ENCODE results near the gene FOXO3.

The FOXO3 gene

GRCh38 chr6:108619431-108620197 is 58.9 kb downstream of the FOXO3 start:
- no peak for DNase-seq (ENCODE audit: low read depth)
- no peak for TF ChIP-seq CTCF (conservative IDR thresholded peaks at IDR 0.05; ENCODE audit: low read depth, low read length)
- H3K4me3 ChIP-seq (ENCODE audit: low read depth, low read length): no peak overlapping the region

GRCh38 chr6:108621117-108621516 is 60.4 kb downstream of the FOXO3 start:
- no peak overlapping the region for H3K4me3 ChIP-seq (ENCODE audit: low read depth, low read length)
- peak; percentile 33 for TF ChIP-seq CTCF (conservative IDR thresholded peaks at IDR 0.05; ENCODE audit: low read depth, low read length)
- DNase-seq (ENCODE audit: low read depth): peak; percentile 86

GRCh38 chr6:108622641-108623298 is 62.1 kb downstream of the FOXO3 start:
- TF ChIP-seq CTCF (conservative IDR thresholded peaks at IDR 0.05; ENCODE audit: low read depth, low read length): peak; percentile 33
- peak; percentile 95 for DNase-seq (ENCODE audit: low read depth)
- no peak overlapping the region for H3K4me3 ChIP-seq (ENCODE audit: low read depth, low read length)

GRCh38 chr6:108623995-108624394 is 63.3 kb downstream of the FOXO3 start:
- DNase-seq (ENCODE audit: low read depth): no peak
- no peak for TF ChIP-seq CTCF (conservative IDR thresholded peaks at IDR 0.05; ENCODE audit: low read depth, low read length)
- H3K4me3 ChIP-seq (ENCODE audit: low read depth, low read length): no peak overlapping the region

- DNase-seq (ENCODE audit: low read depth): no peak
- no peak for TF ChIP-seq CTCF (conservative IDR thresholded peaks at IDR 0.05; ENCODE audit: low read depth, low read length)
- H3K4me3 ChIP-seq (ENCODE audit: low read depth, low read length): no peak overlapping the region
Measured at GRCh38 chr6:108625581-108625980, 64.9 kb downstream of the FOXO3 start.

- DNase-seq (ENCODE audit: low read depth): no peak
- H3K4me3 ChIP-seq (ENCODE audit: low read depth, low read length): no peak overlapping the region
- no peak for TF ChIP-seq CTCF (conservative IDR thresholded peaks at IDR 0.05; ENCODE audit: low read depth, low read length)
Measured at GRCh38 chr6:108626777-108627176, 66.1 kb downstream of the FOXO3 start.

Data from choroid plexus epithelial cell (primary cell).